Hippocampal formation (tissue), 2 donors: ENCODE measurements around the gene MEGF11.

Experiments
- DNase-seq, 2 donors: peaks; one replicate each; lab custom pipeline; 2025; lab: John Stamatoyannopoulos, UW

MEGF11 gene

GRCh38 chr15:66065325-66065724, 188.2 kb downstream of the MEGF11 start:
- DNase-seq, result no peak

- no peak for DNase-seq
Observed at GRCh38 chr15:66063147-66063546, 190.4 kb downstream of the MEGF11 start.

GRCh38 chr15:66057089-66057488, 196.5 kb downstream of the MEGF11 start:
- DNase-seq, result no peak

DNA sequence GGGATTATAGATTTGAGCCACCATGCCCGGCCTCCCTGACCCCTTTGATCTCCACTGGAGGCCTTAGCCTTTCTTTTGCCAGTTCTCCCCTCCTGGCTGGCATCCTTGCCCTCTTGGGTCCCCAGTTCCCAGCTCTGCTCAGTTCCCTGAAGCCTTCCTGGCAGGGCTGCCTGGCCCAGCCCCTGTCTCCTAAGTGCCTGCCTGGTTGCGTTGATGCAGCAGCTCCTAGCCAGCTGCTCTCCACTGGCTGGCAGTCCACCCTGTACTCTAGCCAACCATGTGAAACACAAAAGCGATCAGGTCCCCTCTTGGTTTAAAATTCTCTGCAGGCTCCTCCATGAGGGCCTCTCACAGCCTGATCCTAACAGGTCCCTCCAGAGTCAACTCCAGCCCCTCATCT, 199.6 kb downstream of the MEGF11 start:
- peak in 1 of 2 donors; percentile 11 for DNase-seq

DNA sequence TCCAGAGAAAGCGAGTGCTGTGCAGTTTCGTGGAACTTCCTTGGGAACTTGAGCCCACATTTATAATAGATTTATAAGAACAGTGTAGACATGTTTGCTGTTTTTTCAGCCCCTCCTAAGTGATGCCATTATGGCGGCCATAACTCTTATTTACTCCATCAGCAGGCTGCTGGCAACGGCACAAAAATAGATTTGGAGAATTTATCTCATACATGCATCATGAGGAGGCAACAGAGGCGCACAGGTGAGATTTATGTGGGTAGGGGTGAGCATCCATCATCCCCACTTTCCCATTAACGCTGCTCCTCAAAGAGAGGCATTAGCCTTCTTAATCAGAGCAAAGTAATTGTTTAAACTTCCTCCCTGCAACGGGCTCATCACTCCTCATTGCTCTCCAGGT, 201.7 kb downstream of the MEGF11 start:
- no peak for DNase-seq

DNA sequence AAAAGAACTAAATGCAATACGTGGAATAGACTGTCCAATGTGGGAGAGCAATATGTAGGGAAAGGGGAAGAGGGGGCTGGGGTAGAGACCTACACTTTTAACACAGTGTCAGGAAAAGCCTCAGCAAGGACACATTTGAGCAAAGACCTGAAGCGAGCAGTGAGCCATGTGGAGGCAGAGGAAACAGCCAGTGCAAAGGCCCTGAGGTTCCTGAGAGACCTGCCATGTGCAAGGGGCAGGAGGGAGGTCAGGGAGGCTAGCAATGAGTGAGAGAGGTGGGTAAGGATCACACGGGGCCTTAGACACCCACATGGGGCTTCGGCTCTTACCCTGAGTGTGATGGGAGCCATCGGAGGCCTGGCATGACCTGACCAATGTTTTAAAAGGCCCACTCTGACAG, 203.3 kb downstream of the MEGF11 start:
- no peak for DNase-seq

- no peak for DNase-seq
Observed at GRCh38 chr15:66049353-66049752, 204.2 kb downstream of the MEGF11 start.

- no peak for DNase-seq
Observed at GRCh38 chr15:66047321-66048024, 206.1 kb downstream of the MEGF11 start.

DNA sequence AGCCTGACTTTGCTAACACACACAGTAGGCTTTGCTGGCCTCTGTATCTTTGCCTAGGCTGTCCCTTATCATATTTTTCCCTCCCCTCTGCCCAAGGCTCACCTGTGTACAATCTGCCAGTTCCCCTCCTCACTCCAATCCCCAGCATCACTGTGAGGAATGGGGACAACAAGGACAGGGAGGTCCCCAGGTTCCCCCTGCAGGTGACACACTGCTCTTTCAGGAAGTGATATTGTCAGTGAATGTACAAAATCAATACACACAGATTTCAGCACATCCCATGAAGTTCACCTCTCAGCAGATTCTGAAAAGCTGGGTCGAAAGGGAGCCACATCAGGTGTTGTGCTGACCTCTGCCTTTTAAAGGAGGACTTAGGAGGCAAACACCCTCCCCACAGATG, 206.8 kb downstream of the MEGF11 start:
- no peak for DNase-seq

DNA sequence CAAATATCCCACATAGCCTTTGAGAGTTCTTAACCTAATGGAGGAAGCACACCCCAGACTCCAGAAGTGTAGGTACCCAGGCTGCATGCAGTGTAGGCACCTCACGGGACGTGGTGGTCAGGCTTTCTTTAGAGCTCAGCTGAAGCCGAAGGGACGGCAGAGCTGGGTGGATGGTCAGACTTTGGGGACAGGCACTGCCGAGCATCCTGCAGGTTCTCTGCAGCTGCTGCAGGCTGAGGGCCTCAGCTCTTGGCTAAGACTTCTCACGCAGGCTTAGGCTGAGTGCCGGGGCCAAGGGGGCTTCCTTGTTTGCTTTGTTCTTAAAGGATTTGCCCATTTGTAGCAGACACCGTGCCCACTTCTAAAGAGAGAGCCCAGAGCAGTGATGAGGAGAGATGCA, 207.2 kb downstream of the MEGF11 start:
- no peak for DNase-seq

DNA sequence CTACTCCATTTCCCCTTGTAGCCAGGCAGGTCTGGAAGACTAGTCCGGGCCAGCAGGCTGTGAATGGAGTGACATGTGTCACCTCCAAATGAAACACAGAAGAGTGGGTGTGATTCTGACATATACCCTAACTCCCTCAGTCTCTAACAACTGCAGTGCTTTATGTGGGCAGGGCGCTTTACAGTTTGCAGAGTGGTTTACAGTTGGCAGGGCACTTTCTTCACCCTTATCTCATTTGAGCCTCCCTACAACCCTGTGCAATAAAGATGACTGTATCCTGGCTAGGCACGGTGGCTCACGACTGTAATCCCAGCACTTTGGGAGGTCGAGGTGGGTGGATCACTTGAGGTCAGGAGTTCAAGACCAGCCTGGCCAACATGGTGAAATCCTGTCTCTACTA, 208.0 kb downstream of the MEGF11 start:
- no peak for DNase-seq

DNA sequence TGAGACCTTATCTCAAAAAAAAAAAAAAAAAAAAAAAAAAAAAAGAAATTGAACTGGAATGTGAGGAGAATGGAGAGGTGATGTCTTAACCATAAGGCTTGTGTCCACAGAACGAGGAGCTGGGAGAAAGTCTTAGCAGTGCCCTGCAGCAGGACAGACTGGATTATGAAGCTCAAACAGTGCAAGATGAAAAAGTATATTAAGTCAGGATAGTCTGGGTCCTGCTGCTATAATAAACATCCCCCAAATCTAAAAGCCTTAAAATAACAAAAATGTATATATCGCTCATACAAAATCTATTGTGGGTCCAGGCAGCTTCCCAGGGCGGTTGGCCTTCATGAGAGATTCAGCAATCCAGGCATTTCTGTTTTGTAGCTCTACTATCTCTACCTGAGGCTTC, 208.7 kb downstream of the MEGF11 start:
- DNase-seq, result no peak

DNA sequence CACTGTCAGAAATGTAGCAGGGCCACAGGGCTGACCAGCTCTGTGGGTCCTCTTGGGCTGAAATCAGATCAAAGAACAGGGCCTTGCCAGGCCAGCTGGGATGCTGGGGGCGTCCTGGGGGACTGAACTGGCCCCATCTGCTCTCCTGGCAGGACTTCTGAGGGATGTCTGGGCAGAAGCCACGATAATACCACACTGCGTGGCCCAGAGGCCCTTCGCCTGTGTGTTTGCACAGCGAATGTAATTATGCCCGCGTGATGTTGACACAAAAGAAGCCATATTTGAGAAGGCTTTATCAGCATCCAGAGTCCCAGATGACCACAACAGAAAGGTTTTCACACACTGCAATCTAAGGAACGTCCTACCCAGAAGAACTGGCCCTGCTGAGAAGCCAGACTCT, 210.3 kb downstream of the MEGF11 start:
- no peak for DNase-seq

DNA sequence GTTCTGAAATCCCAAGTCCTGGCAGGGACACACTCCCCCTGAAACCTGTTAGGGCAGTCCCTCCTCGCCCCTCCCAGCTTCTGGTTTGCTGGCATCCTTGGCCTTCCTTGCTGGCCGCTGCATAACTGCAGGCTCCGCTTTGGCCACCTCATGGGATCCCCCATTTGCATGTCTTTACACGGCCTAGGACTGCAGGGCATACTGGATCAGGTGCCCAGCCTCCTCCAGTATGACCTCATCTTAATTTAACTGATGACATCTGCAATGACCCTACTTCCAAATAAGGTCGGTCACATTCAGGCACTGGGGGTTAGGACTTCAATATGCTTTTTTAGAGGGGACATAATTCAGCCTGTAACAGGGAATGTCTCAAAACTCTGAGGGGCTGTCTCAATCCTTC, 210.9 kb downstream of the MEGF11 start:
- DNase-seq, result no peak

GRCh38 chr15:66041276-66041675, 212.3 kb downstream of the MEGF11 start:
- no peak for DNase-seq

DNA sequence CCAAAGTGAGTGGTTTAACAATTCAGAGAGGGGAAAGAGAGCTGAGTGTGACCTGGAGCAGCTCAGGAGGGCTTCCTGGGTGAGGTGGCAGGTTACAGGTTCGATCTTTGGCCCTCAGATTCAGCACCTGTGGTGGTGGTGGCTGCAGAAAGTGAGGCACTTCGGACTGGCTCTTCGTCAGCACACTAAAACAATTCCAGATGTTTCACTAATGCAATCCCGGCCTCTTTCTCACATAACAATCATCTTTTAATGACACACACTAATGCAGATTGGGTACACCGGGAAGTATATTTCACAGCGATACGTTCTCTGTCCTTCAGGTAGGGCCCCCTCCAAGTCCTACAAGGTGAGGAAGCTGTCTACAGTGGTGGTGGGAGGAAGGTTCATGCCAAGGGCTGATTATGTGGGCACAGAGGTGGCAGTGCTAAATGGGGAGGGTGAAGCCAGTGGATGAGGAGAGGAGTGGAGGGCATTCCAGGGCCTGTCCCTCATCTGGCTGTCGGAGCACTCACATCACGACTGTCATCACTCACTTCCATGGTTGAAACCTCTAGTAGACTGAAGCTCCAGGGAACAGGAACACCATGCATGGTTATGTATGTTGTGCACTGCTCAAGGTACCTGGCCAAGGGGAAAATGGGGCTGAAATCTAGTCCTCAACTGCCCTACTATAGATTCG, 213.2 kb downstream of the MEGF11 start:
- DNase-seq, result no peak

- DNase-seq, result no peak
Observed at GRCh38 chr15:66039117-66039871, 214.3 kb downstream of the MEGF11 start.

DNA sequence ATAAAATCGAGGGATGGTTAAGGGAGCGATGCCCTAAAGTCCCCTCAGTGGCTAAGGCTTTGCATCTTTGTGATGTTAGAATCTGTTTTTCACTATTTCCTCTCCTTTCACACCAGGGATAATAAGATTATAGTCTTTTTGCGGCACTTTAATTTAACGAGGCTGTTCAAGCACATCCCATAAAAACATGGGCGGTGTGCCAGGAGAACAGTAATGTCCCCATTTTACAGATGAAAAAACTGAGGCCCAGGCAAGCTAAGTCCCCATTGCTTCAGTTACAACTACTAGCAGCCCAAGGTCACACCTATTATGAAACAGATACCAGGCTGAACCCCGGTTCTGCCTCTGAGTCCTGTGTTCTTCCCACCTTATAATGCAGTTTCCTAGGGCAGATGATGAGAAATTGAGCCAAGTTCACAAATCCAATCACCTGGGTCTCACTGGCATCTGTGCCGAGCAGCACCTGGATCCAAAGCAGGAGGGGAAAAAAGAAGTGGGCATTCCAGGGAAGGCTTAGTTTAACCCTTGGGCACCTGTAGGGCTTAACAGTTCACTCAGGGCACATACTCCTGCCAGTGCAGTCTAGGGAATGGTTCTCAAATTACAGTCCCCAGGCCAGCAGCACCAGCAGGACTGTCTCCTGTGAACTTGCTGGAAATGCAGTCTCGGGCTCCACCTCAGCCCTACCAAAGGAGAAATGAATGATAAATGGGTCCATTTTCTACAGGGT, 215.0 kb downstream of the MEGF11 start:
- DNase-seq, result no peak

GRCh38 chr15:66036859-66037258, 216.7 kb downstream of the MEGF11 start:
- DNase-seq, result no peak

DNA sequence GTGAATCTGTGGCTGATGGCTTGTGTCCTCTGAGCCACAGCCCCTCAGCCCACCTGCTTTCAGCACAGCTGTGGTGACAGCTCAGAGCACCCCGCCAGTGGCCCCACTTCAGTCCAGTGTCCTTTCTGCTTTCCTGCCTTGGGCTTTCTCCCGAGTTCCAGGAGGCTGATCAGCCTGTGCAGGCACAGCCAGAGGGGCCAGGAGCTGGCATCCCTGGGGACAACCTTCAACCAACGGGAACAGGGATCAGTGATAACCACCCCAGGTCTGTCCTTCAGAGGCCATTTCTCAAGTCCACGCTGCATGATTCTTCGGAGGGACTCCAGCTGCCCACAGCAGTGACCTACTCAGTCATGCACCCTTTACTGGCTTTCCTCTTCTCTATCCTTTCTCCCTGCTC, 217.6 kb downstream of the MEGF11 start:
- DNase-seq, result no peak

GRCh38 chr15:66033143-66033542, 220.4 kb downstream of the MEGF11 start:
- no peak for DNase-seq

- DNase-seq, result no peak
Observed at GRCh38 chr15:66032006-66032405, 221.5 kb downstream of the MEGF11 start.
